Measurements from ENCODE around the gene FABP7. TPM values are rescaled to one million over a fixed set of nuclear protein-coding genes. Genes with fewer than 3 reads are reported as not detected.

Gene FABP7
- total RNA-seq, 1 donor from 2014 or later, result 3.6 TPM

DNA sequence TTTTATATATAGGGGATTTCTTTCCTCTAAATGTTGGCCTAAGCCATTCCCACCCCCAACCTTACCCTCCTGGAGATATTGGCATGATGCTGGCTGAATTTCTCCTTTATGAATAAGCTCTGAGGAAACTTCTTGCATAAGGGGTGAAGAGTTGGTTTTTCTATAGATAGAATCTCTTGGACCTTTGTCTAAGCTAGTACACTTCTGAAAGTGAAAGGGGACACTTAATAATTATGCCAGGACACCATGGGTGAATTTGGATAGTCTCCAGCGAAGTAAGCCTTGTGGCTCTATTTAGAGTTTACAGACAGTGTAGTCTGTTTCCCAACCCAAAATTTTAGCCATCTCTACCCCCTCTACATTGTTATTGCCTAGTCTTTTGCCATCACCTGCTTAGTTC is 27.1 kb upstream of the FABP7 start:
- H3K9me3 Mint-ChIP-seq (ENCODE audit: unreplicated experiment), result no peaks in the 10 kb centered on the region
- H3K4me1 Mint-ChIP-seq (ENCODE audit: unreplicated experiment), result peaks cover 6% of the 10 kb centered on the region
- TF ChIP-seq, protein P1, sequence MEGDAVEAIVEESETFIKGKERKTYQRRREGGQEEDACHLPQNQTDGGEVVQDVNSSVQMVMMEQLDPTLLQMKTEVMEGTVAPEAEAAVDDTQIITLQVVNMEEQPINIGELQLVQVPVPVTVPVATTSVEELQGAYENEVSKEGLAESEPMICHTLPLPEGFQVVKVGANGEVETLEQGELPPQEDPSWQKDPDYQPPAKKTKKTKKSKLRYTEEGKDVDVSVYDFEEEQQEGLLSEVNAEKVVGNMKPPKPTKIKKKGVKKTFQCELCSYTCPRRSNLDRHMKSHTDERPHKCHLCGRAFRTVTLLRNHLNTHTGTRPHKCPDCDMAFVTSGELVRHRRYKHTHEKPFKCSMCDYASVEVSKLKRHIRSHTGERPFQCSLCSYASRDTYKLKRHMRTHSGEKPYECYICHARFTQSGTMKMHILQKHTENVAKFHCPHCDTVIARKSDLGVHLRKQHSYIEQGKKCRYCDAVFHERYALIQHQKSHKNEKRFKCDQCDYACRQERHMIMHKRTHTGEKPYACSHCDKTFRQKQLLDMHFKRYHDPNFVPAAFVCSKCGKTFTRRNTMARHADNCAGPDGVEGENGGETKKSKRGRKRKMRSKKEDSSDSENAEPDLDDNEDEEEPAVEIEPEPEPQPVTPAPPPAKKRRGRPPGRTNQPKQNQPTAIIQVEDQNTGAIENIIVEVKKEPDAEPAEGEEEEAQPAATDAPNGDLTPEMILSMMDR (IDR thresholded peaks at IDR 0.05; ENCODE audit: unreplicated experiment), result no peak
- peaks cover 4% of the 10 kb centered on the region for H3K27me3 Mint-ChIP-seq (ENCODE audit: unreplicated experiment)
- peaks cover 3% of the 10 kb centered on the region for H3K36me3 Mint-ChIP-seq (ENCODE audit: low read depth, unreplicated experiment)
- H3K27ac Mint-ChIP-seq (ENCODE audit: unreplicated experiment), result no peak overlapping the region
- DNase-seq (ENCODE audit: low spot score), result no peak
- H3K4me3 Mint-ChIP-seq (ENCODE audit: unreplicated experiment), result no peak overlapping the region

GRCh38 chr6:122753000-122753687 is 26.4 kb upstream of the FABP7 start:
- DNase-seq (ENCODE audit: low spot score), result no peak
- no peak overlapping the region for H3K4me3 Mint-ChIP-seq (ENCODE audit: unreplicated experiment)
- H3K27me3 Mint-ChIP-seq (ENCODE audit: unreplicated experiment), result peaks cover 3% of the 10 kb centered on the region

GRCh38 chr6:122753688-122754056 is 25.8 kb upstream of the FABP7 start:
- no peak for DNase-seq (ENCODE audit: low spot score)
- no peak overlapping the region for H3K4me3 Mint-ChIP-seq (ENCODE audit: unreplicated experiment)
- TF ChIP-seq, protein P1 (IDR thresholded peaks at IDR 0.05; ENCODE audit: unreplicated experiment), result no peak
- H3K27ac Mint-ChIP-seq (ENCODE audit: unreplicated experiment), result no peak overlapping the region
- H3K4me1 Mint-ChIP-seq (ENCODE audit: unreplicated experiment), result peaks cover 6% of the 10 kb centered on the region
- H3K9me3 Mint-ChIP-seq (ENCODE audit: unreplicated experiment), result no peaks in the 10 kb centered on the region
- no peaks in the 10 kb centered on the region for H3K36me3 Mint-ChIP-seq (ENCODE audit: low read depth, unreplicated experiment)
- H3K27me3 Mint-ChIP-seq (ENCODE audit: unreplicated experiment), result peaks cover 3% of the 10 kb centered on the region

More at GRCh38 chr6:122753000-122753687, 26.4 kb upstream of the FABP7 start:
- Mint-ChIP-seq H3K4me1 (ENCODE audit: unreplicated experiment) (peaks cover 6% of the 10 kb centered on the region), H3K9me3 (ENCODE audit: unreplicated experiment) (no peaks in the 10 kb centered on the region), H3K36me3 (ENCODE audit: low read depth, unreplicated experiment) (peaks cover 1% of the 10 kb centered on the region), H3K27ac (ENCODE audit: unreplicated experiment) (no peak overlapping the region)
- TF ChIP-seq, protein P1 (IDR thresholded peaks at IDR 0.05; ENCODE audit: unreplicated experiment), result no peak

DNA sequence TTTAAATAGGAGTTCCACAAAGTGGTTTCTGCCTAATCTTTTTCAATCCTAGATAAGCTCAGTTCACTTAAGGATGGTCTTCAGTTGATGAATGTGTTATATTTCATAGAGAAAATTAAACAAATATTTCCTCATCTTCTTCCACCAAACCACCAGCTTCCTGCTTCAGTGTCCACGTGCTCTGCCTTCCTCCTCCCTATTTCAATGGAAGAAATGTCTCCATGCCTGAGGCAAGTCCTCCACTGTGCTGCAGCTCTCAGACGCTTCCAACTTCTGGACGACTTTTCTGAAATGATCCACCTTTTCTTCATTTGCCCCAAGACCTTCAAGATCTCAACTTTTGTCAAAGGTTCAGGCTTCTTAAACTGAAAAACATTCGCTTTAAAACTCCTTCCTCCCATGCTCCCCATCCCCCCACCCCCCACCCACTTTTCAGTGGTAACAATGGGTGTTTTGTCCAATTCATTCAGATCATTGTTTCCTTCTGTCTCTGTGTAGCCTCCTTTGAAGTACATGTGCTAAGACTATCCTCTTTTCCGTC is 25.3 kb upstream of the FABP7 start:
- Mint-ChIP-seq H3K4me3 (ENCODE audit: unreplicated experiment) (no peak overlapping the region), H3K9me3 (ENCODE audit: unreplicated experiment) (no peaks in the 10 kb centered on the region), H3K4me1 (ENCODE audit: unreplicated experiment) (peaks cover 6% of the 10 kb centered on the region), H3K27ac (ENCODE audit: unreplicated experiment) (no peak overlapping the region), H3K27me3 (ENCODE audit: unreplicated experiment) (peaks cover 3% of the 10 kb centered on the region), H3K36me3 (ENCODE audit: low read depth, unreplicated experiment) (no peaks in the 10 kb centered on the region)
- TF ChIP-seq, protein P1 (IDR thresholded peaks at IDR 0.05; ENCODE audit: unreplicated experiment), result no peak
- DNase-seq (ENCODE audit: low spot score), result no peak

GRCh38 chr6:122755901-122756300 is 23.6 kb upstream of the FABP7 start:
- peaks cover 3% of the 10 kb centered on the region for H3K27me3 Mint-ChIP-seq (ENCODE audit: unreplicated experiment)
- no peak for DNase-seq (ENCODE audit: low spot score)
- TF ChIP-seq, protein P1 (IDR thresholded peaks at IDR 0.05; ENCODE audit: unreplicated experiment), result no peak

More at GRCh38 chr6:122755901-122756300, 23.6 kb upstream of the FABP7 start:
- Mint-ChIP-seq H3K4me3 (ENCODE audit: unreplicated experiment) (no peak overlapping the region), H3K9me3 (ENCODE audit: unreplicated experiment) (no peaks in the 10 kb centered on the region), H3K36me3 (ENCODE audit: low read depth, unreplicated experiment) (no peaks in the 10 kb centered on the region), H3K4me1 (ENCODE audit: unreplicated experiment) (peaks cover 6% of the 10 kb centered on the region), H3K27ac (ENCODE audit: unreplicated experiment) (no peak overlapping the region)
